HG02610 (cell line): Measurements from ENCODE around the gene SERPINA1.

Experiments used
- ATAC-seq: cut with Tn5 transposase; IDR thresholded peaks from one replicate; pipeline ENCODE4 v1.9.1; 2021; ENCODE audit warnings: mild to moderate bottlenecking, moderate library complexity; ENCODE audit not compliant: unreplicated experiment

SERPINA1 gene

GRCh38 chr14:94398182-94398479 is 9.7 kb upstream of the SERPINA1 start:
- no peak for ATAC-seq

DNA sequence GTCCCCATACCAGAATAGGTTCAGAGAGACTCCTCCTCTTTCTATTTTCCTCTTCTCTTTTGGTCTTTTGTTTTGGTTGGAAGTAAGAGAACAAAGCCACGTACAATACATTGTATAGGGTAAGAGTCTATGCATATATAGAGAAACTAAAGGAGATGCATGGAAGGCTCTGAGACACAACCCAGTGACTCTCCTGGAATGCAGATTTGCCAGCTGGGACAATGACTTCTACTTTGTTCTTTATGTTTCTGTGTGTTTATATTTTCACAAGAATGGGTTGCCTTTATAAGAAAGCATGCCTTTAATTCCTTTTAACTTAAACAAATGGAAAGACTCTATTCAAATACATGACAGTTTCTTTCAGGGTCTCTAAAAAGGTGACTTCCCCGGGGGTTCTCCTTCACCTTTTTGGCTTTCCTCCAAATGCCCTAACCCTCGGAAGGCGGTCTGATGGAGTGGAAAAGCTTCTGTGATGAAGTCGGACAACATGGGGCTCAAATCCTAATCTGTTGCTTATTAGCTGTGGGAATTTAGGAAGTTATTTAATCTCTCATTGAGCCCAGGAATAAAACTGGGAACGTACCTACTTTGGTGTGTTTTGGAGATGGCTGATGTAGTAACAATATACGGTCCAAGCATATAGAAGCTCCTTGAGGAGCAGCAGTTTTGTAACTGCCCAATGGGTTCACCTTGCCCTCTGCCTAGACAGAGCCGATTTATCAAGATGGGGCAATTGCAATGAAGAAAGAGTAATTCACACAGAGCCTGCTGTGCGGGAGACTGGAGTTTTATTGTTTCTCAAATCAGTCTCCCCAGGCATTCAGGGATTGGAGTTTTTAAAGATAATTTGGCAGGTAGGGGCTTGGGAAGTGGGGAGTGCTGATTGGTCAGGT is 9.1 kb upstream of the SERPINA1 start:
- no peak for ATAC-seq

- no peak for ATAC-seq
Observed at GRCh38 chr14:94396628-94397225, 8.3 kb upstream of the SERPINA1 start.

- no peak for ATAC-seq
Observed at GRCh38 chr14:94395888-94396574, 7.6 kb upstream of the SERPINA1 start.

- ATAC-seq, result no peak
Observed at GRCh38 chr14:94395282-94395887, 7.0 kb upstream of the SERPINA1 start.

- ATAC-seq, result no peak
Observed at GRCh38 chr14:94394581-94395207, 6.3 kb upstream of the SERPINA1 start.

DNA sequence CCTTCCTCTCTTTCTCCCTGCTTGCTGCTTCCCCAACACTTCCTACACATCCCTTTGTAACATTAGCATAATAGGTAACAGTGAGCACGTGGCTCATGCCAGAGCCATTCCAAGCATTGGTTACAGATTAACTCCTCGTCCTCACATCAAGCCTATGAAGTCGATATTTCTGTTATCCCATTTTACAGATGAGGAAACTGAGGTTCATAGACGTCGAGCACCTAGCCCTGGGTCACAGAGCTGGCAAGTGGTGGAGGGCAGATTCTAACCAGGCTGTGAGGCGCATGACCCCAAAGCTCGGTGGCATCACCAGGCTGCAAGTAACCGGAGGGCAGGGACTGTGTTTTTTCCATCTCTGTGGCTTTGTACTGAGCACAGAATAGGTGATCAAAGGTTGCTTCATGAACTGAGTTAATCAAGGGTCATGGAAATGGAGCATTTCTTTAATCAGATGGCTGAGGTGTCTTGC is 5.7 kb upstream of the SERPINA1 start:
- ATAC-seq, result no peak

GRCh38 chr14:94393474-94393873 is 5.1 kb upstream of the SERPINA1 start:
- no peak for ATAC-seq

GRCh38 chr14:94392510-94392935 is 4.1 kb upstream of the SERPINA1 start:
- ATAC-seq, result no peak

DNA sequence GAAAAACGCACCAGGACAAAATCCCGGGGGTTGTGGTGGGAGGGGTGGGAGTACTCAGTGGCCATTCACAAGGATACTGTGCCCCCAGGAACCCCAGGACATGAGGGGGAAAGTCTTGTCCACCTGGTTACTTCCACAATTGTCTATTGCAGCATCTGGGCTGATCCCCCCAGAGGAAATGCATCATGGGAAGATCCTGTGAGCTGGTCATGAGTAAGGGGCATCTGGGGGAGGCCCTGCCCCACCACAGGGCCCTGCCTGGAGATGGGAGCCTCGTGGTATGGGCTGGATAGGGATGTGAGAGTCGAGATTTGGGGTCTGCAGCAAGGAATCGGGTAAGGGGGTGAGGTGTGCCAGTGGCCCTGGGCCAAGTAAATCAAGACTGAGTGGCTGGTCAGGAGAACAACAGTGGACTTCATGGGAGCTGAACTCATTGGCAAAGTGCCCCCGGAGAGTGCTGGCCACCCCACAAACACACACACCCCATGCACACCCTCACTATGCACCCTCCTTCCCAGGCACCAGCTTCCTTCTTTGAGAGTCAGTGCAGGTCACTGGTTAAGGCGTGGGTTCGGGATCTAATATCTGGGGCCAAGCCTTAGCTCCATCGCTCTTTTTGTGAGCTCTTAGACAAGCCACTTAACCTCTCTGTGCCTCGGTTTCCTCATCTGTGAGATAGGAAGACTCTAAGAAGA is 3.0 kb upstream of the SERPINA1 start:
- no peak for ATAC-seq

GRCh38 chr14:94390372-94391086 is 2.1 kb upstream of the SERPINA1 start:
- no peak for ATAC-seq

DNA sequence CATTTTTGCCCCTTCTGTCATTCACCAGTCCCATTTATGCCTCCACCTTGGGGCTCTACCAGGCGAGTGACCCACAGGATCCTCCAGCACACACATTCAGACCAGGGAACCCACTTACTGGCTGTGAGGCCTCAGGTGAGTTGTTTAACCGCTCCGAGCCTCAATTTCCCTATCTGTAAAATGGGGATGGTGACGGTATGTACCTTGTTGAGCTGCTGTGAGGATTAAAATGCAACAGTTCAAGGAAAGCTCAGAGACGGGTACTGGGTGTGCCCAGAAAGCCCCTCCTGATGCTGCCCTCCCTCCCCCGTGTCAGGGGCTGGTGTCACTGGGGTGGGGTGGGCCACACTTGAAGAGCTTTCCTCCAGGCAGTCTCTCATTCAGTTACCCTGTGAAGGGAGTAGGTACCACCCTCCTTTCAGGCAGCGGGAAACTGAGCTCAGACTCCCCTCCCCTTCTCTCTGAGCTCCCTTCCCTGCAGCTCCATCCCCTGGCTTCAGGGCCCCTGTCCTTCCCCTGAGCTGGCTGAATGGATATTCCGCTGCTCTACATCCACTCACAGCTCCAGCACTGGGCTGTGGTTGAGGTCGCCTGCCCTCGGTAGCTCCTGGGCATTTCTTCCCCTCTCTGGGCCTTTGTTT is 1.4 kb upstream of the SERPINA1 start:
- no peak for ATAC-seq

- ATAC-seq, result no peak
Observed at GRCh38 chr14:94389104-94389469, 685 bp upstream of the SERPINA1 start.

DNA sequence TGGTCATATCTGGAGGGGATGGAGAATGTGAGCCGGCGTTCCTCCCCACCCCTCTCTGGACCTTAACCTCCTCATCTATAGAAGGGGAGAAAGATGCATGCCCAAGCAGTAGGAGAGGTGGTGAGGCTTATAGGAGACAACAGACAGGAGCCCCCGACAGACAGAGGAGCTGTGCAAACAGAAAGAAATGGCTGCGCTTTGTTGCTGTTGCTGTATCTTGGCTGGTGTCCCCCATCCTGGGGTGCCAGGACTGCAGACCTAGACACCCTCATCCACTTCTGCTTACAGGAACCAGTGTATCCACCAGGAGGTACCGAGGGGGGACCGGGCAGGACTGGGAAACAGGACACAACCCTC is 397 bp downstream of the SERPINA1 start:
- ATAC-seq, result no peak

DNA sequence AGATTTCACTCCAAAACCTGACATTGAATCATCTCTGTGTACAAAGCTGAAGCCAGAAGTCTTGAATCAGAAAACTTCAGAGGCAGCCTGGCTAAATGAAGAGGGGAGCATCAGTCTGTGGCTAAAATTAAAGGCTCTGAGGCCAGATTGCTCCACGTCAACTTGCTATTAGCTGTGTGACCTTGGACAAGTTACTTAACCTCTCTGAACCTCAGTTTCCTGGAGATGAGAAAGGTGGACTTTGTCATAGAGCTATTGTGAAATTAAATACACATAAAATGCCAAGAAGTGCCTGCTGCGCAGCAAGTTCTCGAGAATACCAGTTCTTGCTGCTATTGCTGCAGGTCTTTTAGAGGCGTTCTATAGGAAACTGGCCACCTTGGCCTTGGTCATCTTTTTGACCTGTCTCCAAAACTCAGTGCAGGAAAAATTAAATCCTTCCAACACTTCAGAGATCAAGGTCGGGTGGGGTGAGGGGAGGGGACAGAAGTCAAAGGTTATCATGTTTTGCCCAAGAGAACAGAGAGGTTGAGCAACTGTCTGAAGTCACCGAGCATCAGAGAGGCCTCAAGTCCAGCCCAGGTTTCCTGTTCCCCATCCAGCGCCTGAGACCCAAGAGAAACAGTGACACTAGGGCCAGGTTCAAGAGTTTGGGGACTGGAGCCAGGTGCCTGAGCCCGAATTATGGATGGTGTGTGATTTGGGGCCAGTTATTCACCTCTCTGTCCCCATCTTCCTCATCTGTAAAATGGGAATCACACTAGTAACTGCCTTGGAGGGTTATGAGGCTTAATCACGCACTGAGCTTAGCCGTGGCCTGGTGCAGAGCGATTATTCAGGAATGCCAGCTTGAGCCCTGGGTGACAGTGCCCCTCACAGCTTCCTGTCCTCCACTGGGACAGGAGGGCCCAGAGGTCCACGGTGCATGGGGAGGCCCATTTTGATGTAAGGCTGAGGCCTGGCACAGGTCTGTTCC is 1.1 kb downstream of the SERPINA1 start:
- no peak for ATAC-seq

DNA sequence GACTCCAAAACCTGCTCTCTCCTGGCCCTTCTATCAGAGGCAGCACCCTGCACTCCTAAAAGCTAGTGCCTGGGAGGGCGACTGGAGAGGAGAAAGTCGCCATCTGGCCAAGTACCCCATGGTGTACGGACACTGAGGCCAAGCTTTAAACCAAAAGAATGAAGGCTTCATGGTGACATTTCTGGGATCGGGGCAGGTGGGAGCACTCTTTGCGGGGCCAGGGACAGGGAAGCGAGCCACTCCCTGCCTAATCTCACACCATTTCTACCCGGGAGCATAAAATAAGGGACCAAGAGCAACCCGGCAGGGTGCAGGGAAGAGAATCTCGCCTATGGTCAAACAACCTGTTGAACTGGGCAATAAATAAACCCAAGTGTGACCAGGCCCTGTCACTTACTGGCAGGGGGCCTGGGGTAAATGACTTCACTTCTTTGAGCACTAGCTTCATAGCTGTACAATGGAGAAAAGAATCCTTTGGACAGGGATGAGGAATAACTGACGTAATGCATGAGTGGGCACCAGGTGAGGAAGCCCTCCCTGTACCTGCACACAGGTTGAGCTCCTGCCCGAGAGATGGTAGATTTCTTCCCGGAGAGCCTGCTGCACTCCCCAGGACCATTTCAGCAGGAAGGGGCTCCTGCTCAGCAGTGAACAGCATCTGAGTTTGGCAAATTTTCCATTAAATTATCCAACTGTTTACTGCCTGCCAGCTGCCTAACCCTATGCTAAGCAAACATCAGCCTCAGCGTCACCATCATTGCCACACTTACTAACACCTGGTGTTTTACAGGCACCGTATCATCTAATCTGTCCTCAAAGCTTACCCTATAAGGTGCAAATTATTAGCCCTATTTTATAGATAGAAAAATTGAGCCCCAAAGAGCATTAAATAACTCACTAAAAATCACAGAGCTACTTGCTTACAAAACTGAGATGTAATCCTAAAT is 2.0 kb downstream of the SERPINA1 start:
- ATAC-seq, result no peak

GRCh38 chr14:94385553-94386057 is 2.8 kb downstream of the SERPINA1 start:
- no peak for ATAC-seq
